Peyer's patch (tissue), 4 donors: ENCODE measurements around the gene HTATSF1. TPM values are rescaled to one million over a fixed set of nuclear protein-coding genes. Genes with fewer than 3 reads are reported as not detected.
A peak's percentile ranks its signal among the peaks of the same experiment; 100 is the strongest.

Experiments used
- DNase-seq, 3 donors: peaks; one replicate each; pipeline ENCODE4 v3.0.0-alpha.2; 2017 to 2019
- H3K27ac ChIP-seq, 4 donors: fragments of 200-600 bp; sonication (generic); one replicate each; pipeline ENCODE4 v1.5.1; 2016 to 2019
- H3K27me3 ChIP-seq, 2 donors: fragments of 200-600 bp; sonication (generic); one replicate each; pipeline ENCODE4 v1.5.1; 2019
- H3K36me3 ChIP-seq, 3 donors: fragments of 200-600 bp; sonication (generic); one replicate each; pipeline ENCODE4 v1.5.1; 2016 to 2019
- H3K4me1 ChIP-seq, 4 donors: fragments of 200-600 bp; sonication (generic); one replicate each; pipeline ENCODE4 v1.5.1; 2016 to 2019
- H3K4me3 ChIP-seq, 4 donors: fragments of 200-600 bp; sonication (generic); 1 replicate in 3 of 4; 2 replicates in 1 of 4; pipeline ENCODE4 v1.5.1; 2016 to 2019; ENCODE audit warnings: mild to moderate bottlenecking in 1 of 4
- H3K9me3 ChIP-seq, 4 donors: fragments of 200-600 bp; sonication (generic); one replicate each; pipeline ENCODE4 v1.5.1; 2016 to 2019; ENCODE audit warnings: mild to moderate bottlenecking in 1 of 4
- CTCF ChIP-seq, 6 experiments: fragments of 450-650 bp in 4 of 6; fragments of 200-600 bp in 2 of 6; sonication (generic) in 1 of 6; IDR thresholded peaks; one replicate each; pipeline ENCODE4 v1.5.1; 2017 to 2019; ENCODE audit warnings: antibody characterized with exemption in 6 of 6, mild to moderate bottlenecking in 3 of 6, moderate library complexity in 1 of 6
- POLR2A ChIP-seq, 2 donors: fragments of 450-650 bp; IDR thresholded peaks; one replicate each; pipeline ENCODE4 v1.5.1; 2017; ENCODE audit warnings: antibody characterized with exemption in 2 of 2, mild to moderate bottlenecking in 2 of 2, moderate library complexity in 2 of 2
- total RNA-seq, 4 donors: library from RNA; depleted of rRNA; stranded (reverse); fragments of >200 nt; gene quantifications; one replicate each; pipeline ENCODE4 v1.1.0, GENCODE V29; 2016

Gene HTATSF1
- total RNA-seq, 4 donors from 2014 or later: 25.9 to 45.4 (median 27.9) TPM

- H3K27me3 ChIP-seq: no peaks in the 10 kb centered on the region
- TF ChIP-seq CTCF (IDR thresholded peaks at IDR 0.05) (no peak), POLR2A (IDR thresholded peaks at IDR 0.05) (no peak)
- peaks cover 0 to 6% (median 0%) of the 10 kb centered on the region in 3 donors for H3K36me3 ChIP-seq
- no peaks in the 10 kb centered on the region for H3K9me3 ChIP-seq
- H3K4me1 ChIP-seq: no peaks in the 10 kb centered on the region
- H3K27ac ChIP-seq: peak overlapping the region; percentile 91 to 99 (median 96)
- no peak for DNase-seq
- H3K4me3 ChIP-seq: peak overlapping the region; percentile 58 to 80 (median 70)
Observed at GRCh38 chrX:136496186-136496763, 1.1 kb upstream of the HTATSF1 start.

- Histone ChIP-seq H3K27me3 (no peaks in the 10 kb centered on the region), H3K27ac (peak overlapping the region; percentile 91 to 99 (median 96)), H3K4me1 (no peaks in the 10 kb centered on the region), H3K36me3 (peaks cover 0 to 12% (median 0%) of the 10 kb centered on the region in 3 donors), H3K4me3 (peak overlapping the region; percentile 58 to 80 (median 70)), H3K9me3 (no peaks in the 10 kb centered on the region)
- TF ChIP-seq CTCF (IDR thresholded peaks at IDR 0.05) (no peak), POLR2A (IDR thresholded peaks at IDR 0.05) (no peak)
- peak; percentile 84 to 95 (median 86) for DNase-seq
Observed at GRCh38 chrX:136496764-136497555, 432 bp upstream of the HTATSF1 start.

GRCh38 chrX:136519069-136519468, 21.7 kb downstream of the HTATSF1 start:
- Histone ChIP-seq H3K4me1 (no peaks in the 10 kb centered on the region), H3K27me3 (no peaks in the 10 kb centered on the region), H3K9me3 (no peaks in the 10 kb centered on the region), H3K4me3 (no peak overlapping the region), H3K27ac (no peak overlapping the region), H3K36me3 (no peaks in the 10 kb centered on the region)
- TF ChIP-seq CTCF (IDR thresholded peaks at IDR 0.05): no peak
- TF ChIP-seq POLR2A (IDR thresholded peaks at IDR 0.05): no peak
- no peak for DNase-seq

GRCh38 chrX:136523770-136524169, 26.4 kb downstream of the HTATSF1 start:
- Histone ChIP-seq H3K9me3 (no peaks in the 10 kb centered on the region), H3K27ac (no peak overlapping the region), H3K4me1 (no peaks in the 10 kb centered on the region), H3K4me3 (no peak overlapping the region), H3K27me3 (no peaks in the 10 kb centered on the region), H3K36me3 (no peaks in the 10 kb centered on the region)
- no peak for DNase-seq
- TF ChIP-seq POLR2A (IDR thresholded peaks at IDR 0.05): no peak
- TF ChIP-seq CTCF (IDR thresholded peaks at IDR 0.05): no peak

GRCh38 chrX:136525738-136526606, 28.6 kb downstream of the HTATSF1 start:
- H3K9me3 ChIP-seq: no peaks in the 10 kb centered on the region
- TF ChIP-seq POLR2A (IDR thresholded peaks at IDR 0.05) (no peak), CTCF (IDR thresholded peaks at IDR 0.05) (no peak)
- no peaks in the 10 kb centered on the region for H3K4me1 ChIP-seq
- H3K4me3 ChIP-seq: no peak overlapping the region
- DNase-seq: peak in 2 of 3 donors; percentile 17 to 48
- H3K27me3 ChIP-seq: no peaks in the 10 kb centered on the region
- H3K27ac ChIP-seq: no peak overlapping the region
- no peaks in the 10 kb centered on the region for H3K36me3 ChIP-seq
